ENCODE results near the gene SON. TPM values are rescaled to one million over a fixed set of nuclear protein-coding genes. Genes with fewer than 3 reads are reported as not detected.
A peak's percentile ranks its signal among the peaks of the same experiment; 100 is the strongest.

The SON gene
- total RNA-seq, 2 experiments from 2014 or later: 269 to 273 TPM

- H3K27me3 Mint-ChIP-seq (ENCODE audit: low read depth): no peaks in the 10 kb centered on the region
- CTCF ChIA-PET: no interaction called here
- no peak overlapping the region for H3K27ac Mint-ChIP-seq
- peaks cover 60% of the 10 kb centered on the region for H3K36me3 Mint-ChIP-seq (ENCODE audit: low read depth)
- peaks cover 44% of the 10 kb centered on the region for H3K4me1 Mint-ChIP-seq (ENCODE audit: low read depth)
- no peak overlapping the region for H3K4me3 Mint-ChIP-seq
- H3K9me3 Mint-ChIP-seq: no peaks in the 10 kb centered on the region
- no peak for DNase-seq
- intact Hi-C loops (cut with micrococcal nuclease): no loop called here
Measured at GRCh38 chr21:33549848-33550771, 7.3 kb downstream of the SON start.

- no peaks in the 10 kb centered on the region for H3K9me3 Mint-ChIP-seq
- H3K27me3 Mint-ChIP-seq (ENCODE audit: low read depth): no peaks in the 10 kb centered on the region
- H3K4me3 Mint-ChIP-seq: no peak overlapping the region
- H3K4me1 Mint-ChIP-seq (ENCODE audit: low read depth): peaks cover 46% of the 10 kb centered on the region
- DNase-seq: no peak
- H3K27ac Mint-ChIP-seq: no peak overlapping the region
- peaks cover 69% of the 10 kb centered on the region for H3K36me3 Mint-ChIP-seq (ENCODE audit: low read depth)
- intact Hi-C loops (cut with micrococcal nuclease): no loop called here
- CTCF ChIA-PET: interaction anchor here (0.8 to 1.6 kb wide), 2 partner anchors 20 to 55 kb away, joined by 4 to 6 read pairs; no protein-coding TSS in a partner anchor
Measured at GRCh38 chr21:33550772-33551660, 8.2 kb downstream of the SON start.

GRCh38 chr21:33551664-33552063 lies 8.8 kb downstream of the SON start:
- H3K9me3 Mint-ChIP-seq: no peaks in the 10 kb centered on the region
- intact Hi-C loops (cut with micrococcal nuclease): no loop called here
- no peaks in the 10 kb centered on the region for H3K27me3 Mint-ChIP-seq (ENCODE audit: low read depth)
- DNase-seq: no peak
- H3K4me3 Mint-ChIP-seq: no peak overlapping the region
- no peak overlapping the region for H3K27ac Mint-ChIP-seq
- H3K4me1 Mint-ChIP-seq (ENCODE audit: low read depth): peaks cover 48% of the 10 kb centered on the region
- peaks cover 73% of the 10 kb centered on the region for H3K36me3 Mint-ChIP-seq (ENCODE audit: low read depth)
- CTCF ChIA-PET: interaction anchor here (0.8 to 1.6 kb wide), 3 partner anchors 19 to 56 kb away, joined by 3 to 6 read pairs (median 4); no protein-coding TSS in a partner anchor

- intact Hi-C loops (cut with micrococcal nuclease): no loop called here
- Mint-ChIP-seq H3K4me3 (no peak overlapping the region), H3K9me3 (no peaks in the 10 kb centered on the region), H3K27ac (no peak overlapping the region), H3K36me3 (ENCODE audit: low read depth) (peaks cover 76% of the 10 kb centered on the region), H3K27me3 (ENCODE audit: low read depth) (no peaks in the 10 kb centered on the region), H3K4me1 (ENCODE audit: low read depth) (peaks cover 49% of the 10 kb centered on the region)
- no peak for DNase-seq
- CTCF ChIA-PET: interaction anchor here (0.8 to 1.6 kb wide), 3 partner anchors 18 to 56 kb away, joined by 3 to 6 read pairs (median 4); no protein-coding TSS in a partner anchor
Measured at GRCh38 chr21:33552093-33552998, 9.5 kb downstream of the SON start.

GRCh38 chr21:33552999-33553598 lies 10.3 kb downstream of the SON start:
- intact Hi-C loops (cut with micrococcal nuclease): no loop called here

GRCh38 chr21:33554236-33554981 lies 11.6 kb downstream of the SON start:
- peaks cover 56% of the 10 kb centered on the region for H3K4me1 Mint-ChIP-seq (ENCODE audit: low read depth)
- peak overlapping the region; percentile 18 for H3K27ac Mint-ChIP-seq
- intact Hi-C loops (cut with micrococcal nuclease): no loop called here
- H3K4me3 Mint-ChIP-seq: no peak overlapping the region
- H3K27me3 Mint-ChIP-seq (ENCODE audit: low read depth): no peaks in the 10 kb centered on the region
- H3K36me3 Mint-ChIP-seq (ENCODE audit: low read depth): peaks cover 82% of the 10 kb centered on the region
- CTCF ChIA-PET: interaction anchor here (0.6 to 2.1 kb wide), 5 partner anchors 9 to 806 kb away, joined by 3 to 7 read pairs (median 3); no protein-coding TSS in a partner anchor
- no peak for DNase-seq
- no peaks in the 10 kb centered on the region for H3K9me3 Mint-ChIP-seq

More at GRCh38 chr21:33552999-33553598, 10.3 kb downstream of the SON start:
- Mint-ChIP-seq H3K4me3 (no peak overlapping the region), H3K36me3 (ENCODE audit: low read depth) (peaks cover 82% of the 10 kb centered on the region), H3K4me1 (ENCODE audit: low read depth) (peaks cover 55% of the 10 kb centered on the region), H3K27ac (no peak overlapping the region), H3K27me3 (ENCODE audit: low read depth) (no peaks in the 10 kb centered on the region), H3K9me3 (no peaks in the 10 kb centered on the region)
- CTCF ChIA-PET: no interaction called here
- no peak for DNase-seq

GRCh38 chr21:33554982-33555344 lies 12.1 kb downstream of the SON start:
- Mint-ChIP-seq H3K27ac (no peak overlapping the region), H3K27me3 (ENCODE audit: low read depth) (no peaks in the 10 kb centered on the region), H3K9me3 (no peaks in the 10 kb centered on the region), H3K4me3 (no peak overlapping the region), H3K36me3 (ENCODE audit: low read depth) (peaks cover 77% of the 10 kb centered on the region), H3K4me1 (ENCODE audit: low read depth) (peaks cover 61% of the 10 kb centered on the region)
- intact Hi-C loops (cut with micrococcal nuclease): no loop called here
- CTCF ChIA-PET: interaction anchor here (0.6 to 2.1 kb wide), 3 partner anchors 10 to 806 kb away, joined by 3 to 7 read pairs (median 4); no protein-coding TSS in a partner anchor
- DNase-seq: no peak

GRCh38 chr21:33557447-33557846 lies 14.6 kb downstream of the SON start:
- peaks cover 72% of the 10 kb centered on the region for H3K36me3 Mint-ChIP-seq (ENCODE audit: low read depth)
- H3K9me3 Mint-ChIP-seq: no peaks in the 10 kb centered on the region
- intact Hi-C loops (cut with micrococcal nuclease): no loop called here
- H3K27me3 Mint-ChIP-seq (ENCODE audit: low read depth): no peaks in the 10 kb centered on the region
- CTCF ChIA-PET: interaction anchor here (0.6 to 1.4 kb wide), 6 partner anchors 9 to 74 kb away, joined by 3 to 4 read pairs (median 4); no protein-coding TSS in a partner anchor
- no peak for DNase-seq
- H3K27ac Mint-ChIP-seq: no peak overlapping the region
- no peak overlapping the region for H3K4me3 Mint-ChIP-seq
- peaks cover 73% of the 10 kb centered on the region for H3K4me1 Mint-ChIP-seq (ENCODE audit: low read depth)

GRCh38 chr21:33558777-33559421 lies 16.1 kb downstream of the SON start:
- Mint-ChIP-seq H3K36me3 (ENCODE audit: low read depth) (peaks cover 62% of the 10 kb centered on the region), H3K4me3 (no peak overlapping the region), H3K27ac (no peak overlapping the region), H3K9me3 (no peaks in the 10 kb centered on the region), H3K27me3 (ENCODE audit: low read depth) (no peaks in the 10 kb centered on the region), H3K4me1 (ENCODE audit: low read depth) (peaks cover 70% of the 10 kb centered on the region)
- DNase-seq: no peak
- intact Hi-C loops (cut with micrococcal nuclease): loop anchor here (2.0 kb wide), 1 partner anchor 14 kb away; no protein-coding TSS in a partner anchor
- CTCF ChIA-PET: interaction anchor here (1.0 kb wide), 1 partner anchor 40 kb away, joined by 3 read pairs; no protein-coding TSS in a partner anchor

GRCh38 chr21:33559813-33560212 lies 17.0 kb downstream of the SON start:
- no peak overlapping the region for H3K27ac Mint-ChIP-seq
- H3K9me3 Mint-ChIP-seq: no peaks in the 10 kb centered on the region
- peaks cover 53% of the 10 kb centered on the region for H3K36me3 Mint-ChIP-seq (ENCODE audit: low read depth)
- DNase-seq: no peak
- intact Hi-C loops (cut with micrococcal nuclease): loop anchor here (2.0 kb wide), 1 partner anchor 15 kb away; no protein-coding TSS in a partner anchor
- no peaks in the 10 kb centered on the region for H3K27me3 Mint-ChIP-seq (ENCODE audit: low read depth)
- H3K4me3 Mint-ChIP-seq: no peak overlapping the region
- peaks cover 61% of the 10 kb centered on the region for H3K4me1 Mint-ChIP-seq (ENCODE audit: low read depth)
- CTCF ChIA-PET: interaction anchor here (1.0 kb wide), 1 partner anchor 102 kb away, joined by 3 read pairs; no protein-coding TSS in a partner anchor

Measured in activated naive CD4-positive, alpha-beta T cell treated with anti-CD3 and anti-CD28 coated beads for 36 hours (primary cell).